OCI-LY1 (cell line): ENCODE data around the gene FUNDC2.
A peak's percentile ranks its signal among the peaks of the same experiment; 100 is the strongest.

Source experiments
- H2AFZ ChIP-seq: fragments of 200-600 bp; sonication (generic), shearing (Covaris generic); 2 replicates; pipeline ENCODE4 v1.6.0; 2014; ENCODE audit warnings: antibody characterized with exemption, mild to moderate bottlenecking, low read length
- H3F3A ChIP-seq: fragments of 200-600 bp; sonication (generic), shearing (Covaris generic); 2 replicates; pipeline ENCODE4 v1.6.0; 2014; ENCODE audit warnings: mild to moderate bottlenecking, antibody characterized with exemption, low read length, moderate library complexity; ENCODE audit not compliant: insufficient read depth
- H3K27ac ChIP-seq: fragments of 200-600 bp; sonication (generic); 2 replicates; pipeline ENCODE4 v1.5.1; 2014; ENCODE audit warnings: low read length, mixed run types, mild to moderate bottlenecking, low read depth; ENCODE audit not compliant: poor library complexity, severe bottlenecking
- H3K27me3 ChIP-seq: fragments of 200-600 bp; sonication (generic); 2 replicates; pipeline ENCODE4 v1.6.0; 2014; ENCODE audit warnings: antibody characterized with exemption, mild to moderate bottlenecking, low read length, moderate library complexity; ENCODE audit not compliant: insufficient read depth
- H3K36me3 ChIP-seq: fragments of 200-600 bp; sonication (generic); 2 replicates; pipeline ENCODE4 v1.6.1; 2014; ENCODE audit warnings: mild to moderate bottlenecking, antibody characterized with exemption, low read length, moderate library complexity, mixed read lengths; ENCODE audit not compliant: insufficient read depth
- H3K4me1 ChIP-seq: fragments of 200-600 bp; sonication (generic); 2 replicates; pipeline ENCODE4 v1.5.1; 2014; ENCODE audit warnings: mild to moderate bottlenecking, low read length, moderate library complexity; ENCODE audit not compliant: insufficient read depth, severe bottlenecking
- H3K4me2 ChIP-seq: fragments of 200-600 bp; sonication (generic), shearing (Covaris generic); 2 replicates; pipeline ENCODE4 v1.6.1; 2014; ENCODE audit warnings: low read length
- H3K4me3 ChIP-seq: fragments of 200-600 bp; sonication (generic); 2 replicates; pipeline ENCODE4 v1.5.1; 2014; ENCODE audit warnings: low read length, low read depth, mild to moderate bottlenecking, mixed read lengths; ENCODE audit not compliant: poor library complexity, severe bottlenecking
- H3K79me2 ChIP-seq: fragments of 200-600 bp; shearing (Covaris generic); 2 replicates; pipeline ENCODE4 v1.6.1; 2016; ENCODE audit warnings: mixed run types, low read length, mixed read lengths; ENCODE audit not compliant: insufficient read depth
- H3K9ac ChIP-seq: fragments of 200-600 bp; sonication (generic), shearing (Covaris generic); 2 replicates; pipeline ENCODE4 v1.6.1; 2014; ENCODE audit warnings: mild to moderate bottlenecking, low read length, mixed read lengths
- H3K9me2 ChIP-seq: fragments of 200-600 bp; sonication (generic), shearing (Covaris generic); 2 replicates; pipeline ENCODE4 v1.6.1; 2014; ENCODE audit warnings: low read depth, mild to moderate bottlenecking, low read length, mixed read lengths
- H3K9me3 ChIP-seq: fragments of 200-600 bp; shearing (Covaris generic); 2 replicates; pipeline ENCODE4 v1.6.1; 2014; ENCODE audit warnings: low read length, mixed read lengths
- H4K20me1 ChIP-seq: fragments of 200-600 bp; sonication (generic), shearing (Covaris generic); 2 replicates; pipeline ENCODE4 v1.6.0; 2016; ENCODE audit warnings: mild to moderate bottlenecking, low read length; ENCODE audit not compliant: insufficient read depth
- CTCF ChIP-seq: fragments of 200-600 bp; sonication (generic), shearing (Covaris generic); IDR thresholded peaks from 2 replicates; pipeline ENCODE4 v1.5.1; 2017; ENCODE audit warnings: mild to moderate bottlenecking, antibody characterized with exemption, low read length, moderate library complexity, mixed read lengths
- EZH2 ChIP-seq: fragments of 200-600 bp; sonication (generic), shearing (Covaris generic); IDR thresholded peaks from 2 replicates; pipeline ENCODE4 v1.8.0; 2017; ENCODE audit warnings: borderline replicate concordance, mixed run types, mild to moderate bottlenecking, antibody characterized with exemption, low read length, moderate library complexity, mixed read lengths

Gene FUNDC2

DNA sequence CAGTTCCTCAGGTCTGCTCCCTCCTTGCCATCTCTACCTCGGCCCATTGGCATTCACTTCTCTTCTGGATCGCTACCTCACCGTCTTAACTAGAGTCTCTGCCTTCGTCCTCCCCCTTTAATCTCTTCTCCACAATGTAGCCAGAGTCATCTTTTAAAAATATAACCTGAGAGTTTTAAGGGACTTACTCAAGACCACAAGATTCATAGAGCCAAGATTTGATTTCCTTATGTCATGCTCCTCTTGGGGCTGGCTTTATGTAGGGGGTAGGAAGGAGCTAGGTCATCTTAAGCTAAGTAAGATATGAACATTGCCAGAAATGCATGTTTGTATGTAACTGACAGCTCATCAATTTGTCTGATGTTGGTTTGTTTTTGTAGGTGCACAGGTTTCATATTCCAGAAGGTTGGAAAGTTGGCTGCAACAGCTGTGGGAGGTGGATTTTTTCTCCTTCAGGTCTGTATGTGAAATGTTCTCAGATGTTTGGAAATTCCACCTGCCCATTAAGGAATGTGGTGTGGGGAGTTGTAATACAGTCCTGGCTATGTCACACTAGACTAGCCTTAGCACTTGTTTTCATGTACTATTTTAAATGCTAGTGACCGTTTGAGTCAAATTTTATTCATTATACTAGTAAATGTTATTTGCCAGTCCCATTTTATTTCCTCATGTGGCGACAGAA, 19.6 kb downstream of the FUNDC2 start:
- no peaks in the 10 kb centered on the region for H4K20me1 ChIP-seq
- H3F3A ChIP-seq: no peaks in the 10 kb centered on the region
- no peak overlapping the region for H2AFZ ChIP-seq
- H3K4me1 ChIP-seq: no peaks in the 10 kb centered on the region
- no peak overlapping the region for H3K27ac ChIP-seq
- H3K9me2 ChIP-seq: no peaks in the 10 kb centered on the region
- H3K79me2 ChIP-seq: no peaks in the 10 kb centered on the region
- H3K27me3 ChIP-seq: no peaks in the 10 kb centered on the region
- H3K9me3 ChIP-seq: no peaks in the 10 kb centered on the region
- H3K4me3 ChIP-seq: no peak overlapping the region
- TF ChIP-seq EZH2 (no peak), CTCF (no peak)
- no peak overlapping the region for H3K4me2 ChIP-seq
- no peak overlapping the region for H3K9ac ChIP-seq
- no peaks in the 10 kb centered on the region for H3K36me3 ChIP-seq

DNA sequence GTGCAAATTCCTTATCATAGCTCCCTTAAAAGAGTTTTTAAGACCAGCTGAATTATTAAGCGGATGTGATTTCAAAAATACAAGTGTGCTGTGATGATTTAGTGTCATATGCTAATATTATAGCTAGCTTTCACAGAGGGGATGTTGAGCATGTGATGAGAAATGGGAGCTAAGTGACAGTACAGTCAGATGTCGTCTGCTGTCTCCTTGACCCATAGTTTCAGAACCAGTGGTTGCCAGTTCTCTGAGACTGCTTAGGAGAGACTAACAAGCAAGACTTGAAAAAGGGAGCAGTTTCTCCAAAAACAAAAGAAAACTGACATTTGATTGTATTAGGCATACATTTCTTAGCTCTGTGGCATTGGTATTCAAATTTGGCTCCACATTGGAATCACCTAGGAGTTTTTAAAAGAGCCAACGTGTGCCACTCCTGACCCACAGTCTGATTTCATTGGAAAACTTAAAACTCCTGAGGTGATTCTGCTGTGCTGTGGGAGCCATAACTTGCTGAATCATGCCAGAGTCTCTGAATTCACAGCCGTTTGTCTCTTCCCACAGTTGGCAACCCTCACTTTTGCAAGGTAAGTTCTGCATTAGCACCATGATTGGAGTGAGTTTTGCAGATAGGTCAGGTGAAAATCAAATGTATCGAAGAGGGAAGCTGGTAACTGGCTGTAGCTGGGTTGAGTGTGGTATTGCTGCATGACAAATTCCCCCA, 20.3 kb downstream of the FUNDC2 start:
- no peak overlapping the region for H3K4me3 ChIP-seq
- no peaks in the 10 kb centered on the region for H3K79me2 ChIP-seq

GRCh38 chrX:155048977-155049619, 22.5 kb downstream of the FUNDC2 start:
- Histone ChIP-seq H3K9ac (no peak overlapping the region), H3K27ac (no peak overlapping the region), H3K4me1 (no peaks in the 10 kb centered on the region), H3F3A (no peaks in the 10 kb centered on the region), H3K27me3 (no peaks in the 10 kb centered on the region), H3K9me2 (no peaks in the 10 kb centered on the region), H3K79me2 (no peaks in the 10 kb centered on the region), H3K9me3 (no peaks in the 10 kb centered on the region), H3K4me2 (no peak overlapping the region), H4K20me1 (no peaks in the 10 kb centered on the region), H3K4me3 (no peak overlapping the region), H3K36me3 (peaks cover 6% of the 10 kb centered on the region; the same call in 1 of the 2 replicates), H2AFZ (no peak overlapping the region)
- TF ChIP-seq EZH2 (no peak), CTCF (peak; percentile 63; the same call in 1 of the 2 replicates)

More for the DNA sequence above, 20.3 kb downstream of the FUNDC2 start:
- H3K27ac ChIP-seq: no peak overlapping the region
- no peak overlapping the region for H3K4me2 ChIP-seq
- H3K36me3 ChIP-seq: peaks cover 6% of the 10 kb centered on the region; the same call in 1 of the 2 replicates
- H3K4me1 ChIP-seq: no peaks in the 10 kb centered on the region
- no peaks in the 10 kb centered on the region for H3F3A ChIP-seq
- H3K27me3 ChIP-seq: no peaks in the 10 kb centered on the region
- H3K9me2 ChIP-seq: no peaks in the 10 kb centered on the region
- TF ChIP-seq CTCF: no peak
- no peaks in the 10 kb centered on the region for H3K9me3 ChIP-seq
- H4K20me1 ChIP-seq: no peaks in the 10 kb centered on the region
- no peak overlapping the region for H3K9ac ChIP-seq
- H2AFZ ChIP-seq: no peak overlapping the region
